Central memory CD8-positive, alpha-beta T cell (primary cell): ENCODE data around the gene RANBP1.

Experiments used
- ATAC-seq: fragments of 150-1000 bp; cut with Tn5 transposase; replicated peaks from 2 replicates; pipeline ENCODE4 v1.10.0; 2022; ENCODE audit warnings: mild to moderate bottlenecking, moderate FRiP score, moderate number of reproducible peaks; ENCODE audit not compliant: poor library complexity, severe bottlenecking; ENCODE audit errors: extremely low read depth
- DNase-seq, 2 donors: peaks; one replicate each; pipeline ENCODE4 v3.0.0; 2021; ENCODE audit warnings: low spot score in 2 of 2
- H3K27ac Mint-ChIP-seq: one replicate; pipeline ENCODE4 v1.8.0; 2022; ENCODE audit warnings: low read depth, mild to moderate bottlenecking, moderate library complexity, mixed read lengths
- H3K27me3 Mint-ChIP-seq: one replicate; pipeline ENCODE4 v1.8.0; 2022; ENCODE audit warnings: mixed read lengths
- H3K36me3 Mint-ChIP-seq: one replicate; pipeline ENCODE4 v1.8.0; 2022; ENCODE audit warnings: mild to moderate bottlenecking, moderate library complexity, mixed read lengths; ENCODE audit not compliant: insufficient read depth
- H3K4me1 Mint-ChIP-seq: one replicate; pipeline ENCODE4 v1.8.0; 2022; ENCODE audit warnings: mixed read lengths
- H3K4me3 Mint-ChIP-seq: one replicate; pipeline ENCODE4 v1.8.0; 2022; ENCODE audit warnings: mild to moderate bottlenecking, moderate library complexity, mixed read lengths
- H3K9me3 Mint-ChIP-seq: one replicate; pipeline ENCODE4 v1.8.0; 2022; ENCODE audit warnings: mixed read lengths

The RANBP1 gene

DNA sequence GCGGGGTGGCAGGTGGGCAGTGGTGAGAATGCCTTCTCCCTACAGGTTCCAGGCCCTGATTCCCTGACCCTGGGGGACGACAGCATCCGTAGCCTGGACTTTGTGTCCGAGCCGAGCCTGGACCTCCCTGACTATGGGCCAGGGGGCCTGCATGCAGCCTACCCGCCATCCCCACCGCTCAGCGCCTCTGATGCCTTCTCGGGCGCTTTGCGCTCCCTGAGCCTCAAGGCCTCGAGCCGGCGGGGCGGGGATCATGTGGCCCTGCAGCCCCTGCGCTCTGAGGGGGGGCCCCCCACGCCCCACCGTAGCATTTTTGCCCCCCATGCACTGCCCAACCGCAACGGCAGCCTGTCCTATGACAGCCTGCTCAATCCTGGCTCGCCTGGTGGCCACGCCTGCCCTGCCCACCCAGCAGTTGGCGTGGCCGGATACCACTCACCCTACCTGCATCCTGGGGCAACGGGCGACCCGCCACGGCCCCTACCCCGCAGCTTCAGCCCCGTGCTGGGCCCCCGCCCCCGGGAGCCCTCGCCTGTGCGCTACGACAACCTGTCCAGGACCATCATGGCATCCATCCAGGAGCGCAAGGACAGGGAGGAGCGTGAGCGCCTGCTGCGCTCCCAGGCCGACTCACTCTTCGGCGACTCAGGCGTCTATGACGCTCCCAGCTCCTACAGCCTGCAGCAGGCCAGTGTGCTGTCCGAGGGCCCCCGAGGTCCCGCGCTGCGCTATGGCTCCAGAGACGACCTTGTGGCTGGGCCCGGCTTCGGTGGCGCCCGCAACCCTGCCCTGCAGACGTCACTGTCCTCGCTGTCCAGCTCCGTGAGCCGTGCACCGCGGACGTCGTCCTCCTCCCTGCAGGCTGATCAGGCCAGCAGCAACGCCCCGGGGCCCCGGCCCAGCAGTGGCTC, 27.1 kb downstream of the RANBP1 start:
- no peak overlapping the region for H3K4me3 Mint-ChIP-seq
- H3K27me3 Mint-ChIP-seq = no peaks in the 10 kb centered on the region
- H3K27ac Mint-ChIP-seq = no peak overlapping the region
- peaks cover 5% of the 10 kb centered on the region for H3K4me1 Mint-ChIP-seq
- no peaks in the 10 kb centered on the region for H3K9me3 Mint-ChIP-seq
- peaks cover 4% of the 10 kb centered on the region for H3K36me3 Mint-ChIP-seq
- no peak for DNase-seq
- no peak for ATAC-seq

GRCh38 chr22:20143883-20144665, 28.2 kb downstream of the RANBP1 start:
- H3K36me3 Mint-ChIP-seq = peaks cover 2% of the 10 kb centered on the region
- no peaks in the 10 kb centered on the region for H3K27me3 Mint-ChIP-seq
- DNase-seq (no peak), ATAC-seq (no peak)
- no peak overlapping the region for H3K27ac Mint-ChIP-seq
- no peak overlapping the region for H3K4me3 Mint-ChIP-seq
- H3K4me1 Mint-ChIP-seq = no peaks in the 10 kb centered on the region
- no peaks in the 10 kb centered on the region for H3K9me3 Mint-ChIP-seq

DNA sequence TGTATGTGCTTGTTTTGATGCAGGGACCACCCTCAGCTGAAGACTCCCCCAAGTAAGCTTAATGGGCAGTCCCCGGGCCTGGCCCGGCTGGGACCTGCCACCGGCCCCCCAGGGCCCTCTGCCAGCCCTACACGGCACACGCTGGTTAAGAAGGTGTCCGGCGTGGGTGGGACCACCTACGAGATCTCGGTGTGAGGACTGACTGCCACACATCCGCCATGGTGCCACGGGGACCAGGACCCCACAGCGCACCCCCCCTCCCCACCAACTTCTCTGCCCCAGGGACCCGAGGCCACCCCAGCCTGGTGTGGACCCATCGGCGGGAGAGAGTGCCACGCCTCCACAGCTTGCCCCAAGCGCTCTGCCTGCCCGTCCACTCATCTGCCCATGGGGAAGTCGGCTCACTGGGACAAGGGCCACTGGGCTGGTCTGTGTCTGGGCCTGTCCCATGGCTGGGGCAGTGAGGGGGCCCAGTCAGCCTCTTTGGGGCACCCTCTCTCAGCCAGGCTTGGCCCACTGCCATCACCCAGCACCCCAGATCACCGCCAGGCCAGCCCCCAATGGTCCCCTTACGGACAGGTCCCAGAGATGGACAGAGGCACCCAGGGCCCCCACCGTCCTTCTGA, 29.4 kb downstream of the RANBP1 start:
- Mint-ChIP-seq H3K9me3 (no peaks in the 10 kb centered on the region), H3K27me3 (no peaks in the 10 kb centered on the region), H3K36me3 (peaks cover 2% of the 10 kb centered on the region), H3K4me3 (no peak overlapping the region), H3K4me1 (no peaks in the 10 kb centered on the region), H3K27ac (no peak overlapping the region)
- ATAC-seq (no peak), DNase-seq (no peak)

DNA sequence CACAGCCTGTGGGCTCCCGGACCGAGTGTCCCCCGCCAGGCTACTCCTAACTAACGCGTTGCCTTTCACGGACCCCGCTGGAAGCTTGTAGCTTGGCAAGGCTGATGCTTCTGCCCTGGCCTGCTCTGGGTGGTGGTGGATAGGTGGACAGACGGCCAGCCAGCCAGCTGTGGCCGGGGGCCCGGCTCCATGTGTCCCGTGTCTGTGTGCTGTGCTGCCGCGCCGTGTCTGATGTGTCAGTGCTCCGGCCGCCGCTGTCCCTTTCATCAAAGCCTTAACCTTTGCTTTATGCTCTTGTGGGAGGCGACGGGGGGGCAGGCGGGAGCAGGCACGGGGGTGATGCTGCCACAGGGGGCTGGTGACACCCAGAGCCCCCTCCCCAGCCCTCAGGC, 29.9 kb downstream of the RANBP1 start:
- H3K36me3 Mint-ChIP-seq = peaks cover 2% of the 10 kb centered on the region
- H3K27me3 Mint-ChIP-seq = no peaks in the 10 kb centered on the region
- no peak overlapping the region for H3K27ac Mint-ChIP-seq
- DNase-seq = no peak
- ATAC-seq = no peak
- no peaks in the 10 kb centered on the region for H3K4me1 Mint-ChIP-seq
- no peaks in the 10 kb centered on the region for H3K9me3 Mint-ChIP-seq
- H3K4me3 Mint-ChIP-seq = no peak overlapping the region

GRCh38 chr22:20146777-20147176, 30.9 kb downstream of the RANBP1 start:
- ATAC-seq = no peak
- no peaks in the 10 kb centered on the region for H3K9me3 Mint-ChIP-seq
- H3K36me3 Mint-ChIP-seq = peaks cover 2% of the 10 kb centered on the region
- no peak overlapping the region for H3K4me3 Mint-ChIP-seq
- no peak overlapping the region for H3K27ac Mint-ChIP-seq
- H3K27me3 Mint-ChIP-seq = no peaks in the 10 kb centered on the region
- no peak for DNase-seq
- H3K4me1 Mint-ChIP-seq = no peaks in the 10 kb centered on the region

DNA sequence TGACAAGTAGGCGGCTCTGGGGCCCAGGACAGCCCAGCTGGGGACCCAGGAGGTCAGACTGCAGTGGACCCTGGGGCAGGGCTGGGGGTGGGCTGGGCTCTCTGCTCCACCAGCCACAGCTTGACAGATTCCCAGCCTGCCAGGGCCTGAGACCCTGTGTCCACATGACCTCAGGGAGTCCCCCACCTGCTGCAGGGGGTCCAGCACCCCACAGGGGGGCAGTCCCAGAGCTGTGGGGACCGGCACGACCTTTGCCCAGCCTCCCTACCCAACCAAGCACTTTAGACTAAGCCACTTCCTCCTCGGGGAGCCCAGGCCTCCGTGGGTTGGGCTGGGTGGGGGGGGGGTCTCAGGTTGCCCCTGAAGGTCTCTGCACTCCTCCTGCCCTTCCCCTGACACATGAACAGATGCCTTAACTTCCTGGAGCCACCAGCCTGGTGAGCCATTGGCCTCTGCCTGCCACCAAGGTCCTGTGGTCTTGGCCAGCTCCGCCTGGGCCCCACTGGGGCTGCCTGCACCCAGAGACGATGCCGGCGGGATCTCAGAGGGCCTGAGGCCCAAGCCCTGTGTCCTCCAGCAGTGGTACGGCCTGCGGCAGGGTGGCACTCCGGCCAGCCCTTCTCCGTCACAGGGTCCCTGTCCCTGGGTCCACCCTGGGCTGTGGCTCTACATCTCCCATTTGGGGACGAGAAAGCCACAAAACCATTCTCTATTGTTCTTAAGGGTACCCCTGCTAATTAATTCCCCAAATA, 31.5 kb downstream of the RANBP1 start:
- DNase-seq (no peak), ATAC-seq (no peak)
- no peaks in the 10 kb centered on the region for H3K27me3 Mint-ChIP-seq
- H3K27ac Mint-ChIP-seq = no peak overlapping the region
- no peaks in the 10 kb centered on the region for H3K4me1 Mint-ChIP-seq
- H3K4me3 Mint-ChIP-seq = no peak overlapping the region
- peaks cover 2% of the 10 kb centered on the region for H3K36me3 Mint-ChIP-seq
- H3K9me3 Mint-ChIP-seq = no peaks in the 10 kb centered on the region

DNA sequence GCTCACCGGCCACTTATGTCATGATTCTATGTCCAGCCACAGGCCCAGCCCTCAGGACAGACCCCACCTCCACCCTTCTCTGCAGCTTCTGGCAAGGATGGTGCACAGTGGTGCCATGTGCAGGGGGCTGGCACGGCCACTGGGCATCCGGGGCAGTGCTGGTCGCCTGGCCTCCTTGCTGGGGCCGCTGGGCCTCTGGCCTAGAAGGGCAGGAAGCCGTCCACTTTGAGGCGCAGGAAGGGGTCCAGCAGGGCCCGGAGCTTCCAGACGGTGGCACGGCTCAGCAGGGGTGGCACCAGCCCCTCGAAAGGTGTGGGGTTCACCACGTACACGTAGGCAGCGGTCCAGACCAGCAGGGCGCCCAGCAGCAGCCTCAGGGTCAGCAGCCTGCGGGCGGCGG, 32.5 kb downstream of the RANBP1 start:
- DNase-seq (no peak), ATAC-seq (no peak)
- H3K27me3 Mint-ChIP-seq = no peaks in the 10 kb centered on the region
- no peak overlapping the region for H3K27ac Mint-ChIP-seq
- no peak overlapping the region for H3K4me3 Mint-ChIP-seq
- H3K4me1 Mint-ChIP-seq = no peaks in the 10 kb centered on the region
- H3K9me3 Mint-ChIP-seq = no peaks in the 10 kb centered on the region
- peaks cover 2% of the 10 kb centered on the region for H3K36me3 Mint-ChIP-seq

GRCh38 chr22:20149257-20150250, 33.6 kb downstream of the RANBP1 start:
- DNase-seq (no peak), ATAC-seq (no peak)
- Mint-ChIP-seq H3K36me3 (no peaks in the 10 kb centered on the region), H3K9me3 (no peaks in the 10 kb centered on the region), H3K4me3 (no peak overlapping the region), H3K27me3 (no peaks in the 10 kb centered on the region), H3K4me1 (no peaks in the 10 kb centered on the region), H3K27ac (no peak overlapping the region)

- Mint-ChIP-seq H3K27me3 (no peaks in the 10 kb centered on the region), H3K4me1 (no peaks in the 10 kb centered on the region), H3K9me3 (no peaks in the 10 kb centered on the region), H3K36me3 (no peaks in the 10 kb centered on the region), H3K27ac (no peak within 1 kb of the TSS), H3K4me3 (no peak within 1 kb of the TSS)
- ATAC-seq = no peak
- no peak for DNase-seq
Observed at GRCh38 chr22:20150381-20151275, 34.7 kb downstream of the RANBP1 start, which contains the start of gene CCDC188. Gene CCDC188 (minus strand): TSS chr22:20151055. CDS start chr22:20150986, 69 bp downstream.

DNA sequence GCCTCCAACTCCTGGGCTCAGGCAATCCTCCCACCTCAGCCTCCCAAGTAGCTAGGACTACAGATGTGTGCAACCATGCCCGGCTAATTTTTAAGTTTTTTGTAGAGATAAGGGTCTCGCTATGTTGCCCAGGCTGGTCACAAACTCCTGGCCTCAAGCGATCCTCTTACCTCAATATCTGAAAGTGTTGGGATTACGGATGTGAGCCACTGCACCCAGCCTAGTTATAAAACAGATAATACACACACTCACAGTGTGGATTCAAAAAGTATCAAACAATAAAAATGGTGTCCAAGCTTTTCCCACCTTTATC, 35.3 kb downstream of the RANBP1 start:
- Mint-ChIP-seq H3K27me3 (no peaks in the 10 kb centered on the region), H3K9me3 (no peaks in the 10 kb centered on the region), H3K4me3 (no peak overlapping the region), H3K36me3 (no peaks in the 10 kb centered on the region), H3K4me1 (no peaks in the 10 kb centered on the region), H3K27ac (no peak overlapping the region)
- DNase-seq (no peak), ATAC-seq (no peak)

DNA sequence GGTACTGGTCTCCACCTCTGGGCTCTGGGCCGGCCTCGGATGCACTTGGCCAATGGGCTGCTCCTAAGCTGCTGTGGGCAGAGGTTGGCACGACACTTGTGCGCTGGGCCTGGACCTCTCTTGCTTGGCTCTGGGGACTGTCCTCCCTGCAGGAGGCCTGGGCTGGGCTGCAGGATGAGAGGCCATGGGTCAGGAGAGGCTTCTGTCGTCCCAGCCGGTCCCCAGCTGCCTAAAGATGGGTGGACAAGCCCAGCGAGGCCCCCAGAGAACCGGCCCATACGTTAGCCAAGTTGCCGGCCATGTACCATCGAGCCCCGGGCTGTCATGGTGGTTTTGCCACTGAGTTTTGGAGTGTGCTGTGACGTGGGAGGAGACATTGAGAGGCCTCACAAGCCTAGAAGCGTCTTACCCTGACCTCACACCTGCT, 36.6 kb downstream of the RANBP1 start:
- Mint-ChIP-seq H3K9me3 (no peaks in the 10 kb centered on the region), H3K36me3 (no peaks in the 10 kb centered on the region), H3K27ac (no peak overlapping the region), H3K4me1 (peaks cover 6% of the 10 kb centered on the region), H3K4me3 (no peak overlapping the region), H3K27me3 (peaks cover 9% of the 10 kb centered on the region)
- DNase-seq (no peak), ATAC-seq (no peak)
